ENCODE data around the gene GABRG3.
"Not testable (repeated sequence)": the region's sequence is repeated elsewhere in the genome, so short reads cannot be mapped to it uniquely, and the experiment has no call there.

GABRG3 gene

GRCh38 chr15:27358751-27359434 is 387.9 kb downstream of the GABRG3 start:
- DNase-seq (ENCODE audit: low read depth) = no peak
- TF ChIP-seq, protein P1, sequence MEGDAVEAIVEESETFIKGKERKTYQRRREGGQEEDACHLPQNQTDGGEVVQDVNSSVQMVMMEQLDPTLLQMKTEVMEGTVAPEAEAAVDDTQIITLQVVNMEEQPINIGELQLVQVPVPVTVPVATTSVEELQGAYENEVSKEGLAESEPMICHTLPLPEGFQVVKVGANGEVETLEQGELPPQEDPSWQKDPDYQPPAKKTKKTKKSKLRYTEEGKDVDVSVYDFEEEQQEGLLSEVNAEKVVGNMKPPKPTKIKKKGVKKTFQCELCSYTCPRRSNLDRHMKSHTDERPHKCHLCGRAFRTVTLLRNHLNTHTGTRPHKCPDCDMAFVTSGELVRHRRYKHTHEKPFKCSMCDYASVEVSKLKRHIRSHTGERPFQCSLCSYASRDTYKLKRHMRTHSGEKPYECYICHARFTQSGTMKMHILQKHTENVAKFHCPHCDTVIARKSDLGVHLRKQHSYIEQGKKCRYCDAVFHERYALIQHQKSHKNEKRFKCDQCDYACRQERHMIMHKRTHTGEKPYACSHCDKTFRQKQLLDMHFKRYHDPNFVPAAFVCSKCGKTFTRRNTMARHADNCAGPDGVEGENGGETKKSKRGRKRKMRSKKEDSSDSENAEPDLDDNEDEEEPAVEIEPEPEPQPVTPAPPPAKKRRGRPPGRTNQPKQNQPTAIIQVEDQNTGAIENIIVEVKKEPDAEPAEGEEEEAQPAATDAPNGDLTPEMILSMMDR (IDR thresholded peaks at IDR 0.05; ENCODE audit: control insufficient read depth, insufficient read depth, low read depth, low read length, missing control alignments) = peak; percentile 12
- H3K4me3 ChIP-seq (ENCODE audit: control insufficient read depth, low read depth, low read length) = no peak overlapping the region

DNA sequence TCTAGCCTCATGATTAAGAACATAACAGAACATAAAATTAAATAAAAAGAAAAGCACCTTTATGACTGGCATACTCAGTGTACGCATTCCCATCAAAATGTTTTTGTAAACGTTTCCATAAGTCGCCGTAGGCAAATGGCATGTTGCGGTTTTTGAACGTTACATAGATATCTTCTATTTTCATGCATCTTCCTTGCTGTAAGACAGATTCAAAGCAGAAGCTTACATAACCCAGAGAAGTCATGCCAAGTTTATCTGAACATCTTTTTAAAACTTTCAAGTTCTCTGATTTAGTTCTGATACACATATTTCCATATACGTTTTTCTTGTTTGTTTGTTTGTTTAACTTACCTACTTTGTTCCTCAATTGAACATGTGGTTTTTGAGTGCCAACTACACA is 388.6 kb downstream of the GABRG3 start:
- H3K4me3 ChIP-seq (ENCODE audit: control insufficient read depth, low read depth, low read length) = no peak overlapping the region
- TF ChIP-seq, protein P1 (IDR thresholded peaks at IDR 0.05; ENCODE audit: control insufficient read depth, insufficient read depth, low read depth, low read length, missing control alignments) = no peak
- DNase-seq (ENCODE audit: low read depth) = no peak

DNA sequence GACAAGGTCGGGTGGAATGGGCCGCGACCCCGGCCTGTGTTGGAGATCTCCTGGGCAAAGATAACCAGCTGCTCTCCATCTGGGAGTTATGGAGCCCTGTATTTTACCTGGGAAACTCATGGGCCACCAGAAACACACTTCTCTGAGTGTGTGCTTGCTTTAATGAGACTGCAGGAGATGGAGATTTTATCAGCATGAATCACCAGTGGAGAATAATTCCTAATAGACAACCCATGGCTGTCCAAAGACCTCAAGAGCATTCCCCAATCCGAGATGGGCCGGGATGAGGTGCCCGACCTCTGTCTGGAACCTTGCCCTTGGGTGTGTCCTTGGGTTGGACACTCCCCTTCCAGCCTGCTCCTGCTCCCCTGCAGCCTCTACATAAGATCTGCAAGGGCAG is 389.3 kb downstream of the GABRG3 start:
- TF ChIP-seq, protein P1 (IDR thresholded peaks at IDR 0.05; ENCODE audit: control insufficient read depth, insufficient read depth, low read depth, low read length, missing control alignments) = no peak
- H3K4me3 ChIP-seq (ENCODE audit: control insufficient read depth, low read depth, low read length) = no peak overlapping the region
- no peak for DNase-seq (ENCODE audit: low read depth)

DNA sequence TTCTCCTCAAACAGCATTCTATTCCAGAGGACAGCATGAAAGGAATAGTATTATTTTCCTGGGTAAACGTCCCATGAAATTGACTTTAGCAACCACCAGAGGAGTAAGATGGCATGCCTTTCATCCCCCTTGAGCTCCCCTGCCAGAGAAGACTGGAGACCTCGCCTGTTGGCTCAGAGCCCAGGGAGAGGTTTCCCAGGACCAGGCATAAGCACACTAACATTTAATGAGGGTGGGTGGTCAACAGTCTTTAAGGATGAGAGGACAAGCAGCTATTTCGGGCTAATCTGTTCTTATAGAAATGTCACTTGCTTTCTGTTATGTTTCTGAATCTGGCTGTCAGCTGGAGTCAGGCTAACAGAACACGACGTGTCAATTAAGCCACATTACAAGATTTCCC is 390.5 kb downstream of the GABRG3 start:
- no peak for DNase-seq (ENCODE audit: low read depth)
- TF ChIP-seq, protein P1 (IDR thresholded peaks at IDR 0.05; ENCODE audit: control insufficient read depth, insufficient read depth, low read depth, low read length, missing control alignments) = no peak
- H3K4me3 ChIP-seq (ENCODE audit: control insufficient read depth, low read depth, low read length) = no peak overlapping the region

- H3K4me3 ChIP-seq (ENCODE audit: control insufficient read depth, low read depth, low read length) = no peak overlapping the region
- TF ChIP-seq, protein P1 (IDR thresholded peaks at IDR 0.05; ENCODE audit: control insufficient read depth, insufficient read depth, low read depth, low read length, missing control alignments) = no peak
- DNase-seq (ENCODE audit: low read depth) = no peak
Measured at GRCh38 chr15:27365456-27365855, 394.5 kb downstream of the GABRG3 start.

- not testable (repeated sequence) for H3K4me3 ChIP-seq (ENCODE audit: control insufficient read depth, low read depth, low read length); DNase-seq (ENCODE audit: low read depth)
Measured at GRCh38 chr15:27377391-27377790, 406.4 kb downstream of the GABRG3 start.

GRCh38 chr15:27382361-27383025 is 411.5 kb downstream of the GABRG3 start:
- TF ChIP-seq, protein P1 (IDR thresholded peaks at IDR 0.05; ENCODE audit: control insufficient read depth, insufficient read depth, low read depth, low read length, missing control alignments) = no peak
- DNase-seq (ENCODE audit: low read depth) = no peak
- no peak overlapping the region for H3K4me3 ChIP-seq (ENCODE audit: control insufficient read depth, low read depth, low read length)
